ENCODE measurements around the gene NTN5.
"Not testable (repeated sequence)": the region's sequence is repeated elsewhere in the genome, so short reads cannot be mapped to it uniquely, and the experiment has no call there.

The NTN5 gene

DNA sequence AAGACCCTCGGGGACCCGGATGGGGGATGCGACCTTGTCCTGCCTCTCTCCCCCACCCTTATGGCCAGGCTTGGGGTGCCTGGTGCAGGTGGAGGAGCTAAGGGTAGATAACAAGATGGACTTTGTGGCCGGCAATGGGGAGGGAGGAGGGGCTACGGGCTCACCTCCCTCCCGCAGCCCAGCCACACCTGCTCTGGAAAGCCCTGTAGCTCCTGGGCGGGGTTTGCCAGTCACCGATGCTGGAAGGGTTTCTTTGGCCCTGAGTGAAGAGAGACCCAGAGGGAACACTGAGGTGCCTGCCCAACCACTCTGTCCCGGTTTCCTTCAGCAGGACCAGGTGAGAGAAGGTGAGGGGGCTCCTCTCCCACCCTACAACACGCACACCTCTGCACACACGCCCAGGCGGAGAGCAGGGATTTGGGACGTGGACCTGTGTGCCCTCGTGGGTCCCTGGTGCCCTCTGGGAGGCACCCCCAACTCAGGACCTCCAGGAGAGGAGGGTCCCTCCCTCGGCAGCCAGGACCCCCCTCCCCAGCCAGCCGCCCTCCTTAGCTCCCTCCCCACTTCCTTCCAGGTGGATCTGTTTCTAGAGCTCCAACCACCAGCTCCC lies 23.0 kb upstream of the NTN5 start, which contains the start of gene FUT2:
Gene FUT2, plus strand, starts transcription at position 229 of the 610 bp plus-strand sequence. CDS start 6,986 bp downstream, outside the sequence.
- DNase-seq = no peak

DNA sequence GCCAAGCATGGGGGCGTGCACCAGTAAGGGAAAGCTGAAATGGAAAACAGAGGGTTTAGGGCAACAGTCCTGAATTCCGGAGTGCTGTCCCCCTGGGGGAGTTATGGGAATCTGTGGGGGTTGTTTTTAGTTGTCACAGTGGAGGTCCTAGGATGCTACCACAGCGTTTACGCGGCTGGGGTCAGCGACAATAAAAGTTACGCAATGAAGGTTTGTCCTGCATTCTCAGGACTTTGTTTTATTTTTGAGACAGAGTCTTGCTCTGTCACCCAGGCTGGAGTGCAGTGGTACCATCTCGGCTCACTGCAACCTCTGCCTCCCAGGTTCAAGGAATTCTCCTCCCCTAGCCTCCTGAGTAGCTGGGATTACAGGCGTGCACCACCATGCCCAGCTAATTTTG lies 20.8 kb upstream of the NTN5 start:
- DNase-seq = not testable (repeated sequence)

DNA sequence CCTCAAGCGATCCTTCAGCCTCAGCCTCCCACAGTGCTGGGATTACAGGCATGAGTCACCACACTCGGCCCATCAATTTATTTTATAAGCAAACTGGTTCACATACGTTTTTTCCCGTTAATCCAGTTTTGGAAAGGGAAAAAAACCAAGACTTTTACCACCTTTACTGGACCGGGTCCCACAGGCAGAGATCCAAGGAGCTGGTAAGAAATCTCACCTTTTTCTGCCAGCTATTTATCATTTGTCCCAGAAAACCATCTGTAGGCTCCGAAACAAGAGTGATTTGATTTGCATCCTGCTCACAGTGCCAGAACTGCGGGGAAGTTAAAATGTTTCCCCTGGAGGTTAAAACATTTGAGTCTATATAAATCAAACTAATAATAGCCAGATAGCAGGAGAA lies 16.6 kb upstream of the NTN5 start:
- no peak for DNase-seq

DNA sequence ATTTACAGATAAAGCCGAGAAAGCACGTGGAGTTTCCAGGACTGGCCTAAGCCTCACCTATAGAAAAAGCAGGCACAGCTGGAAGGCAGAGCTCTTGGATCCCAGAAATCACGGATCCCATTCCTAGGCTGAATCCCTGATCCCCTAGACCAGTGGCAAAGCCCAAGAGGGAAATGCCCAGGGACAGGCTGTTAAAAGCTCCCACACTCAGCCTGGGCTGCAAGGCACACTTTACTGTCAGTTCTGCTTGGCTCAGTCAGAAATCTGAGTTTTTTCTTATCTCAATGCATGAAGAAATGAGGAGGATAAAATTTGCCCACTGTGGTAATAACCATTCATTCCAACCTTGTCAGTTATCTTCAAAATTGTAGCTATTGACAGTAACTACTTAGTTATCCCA lies 15.0 kb upstream of the NTN5 start:
- no peak for DNase-seq

DNA sequence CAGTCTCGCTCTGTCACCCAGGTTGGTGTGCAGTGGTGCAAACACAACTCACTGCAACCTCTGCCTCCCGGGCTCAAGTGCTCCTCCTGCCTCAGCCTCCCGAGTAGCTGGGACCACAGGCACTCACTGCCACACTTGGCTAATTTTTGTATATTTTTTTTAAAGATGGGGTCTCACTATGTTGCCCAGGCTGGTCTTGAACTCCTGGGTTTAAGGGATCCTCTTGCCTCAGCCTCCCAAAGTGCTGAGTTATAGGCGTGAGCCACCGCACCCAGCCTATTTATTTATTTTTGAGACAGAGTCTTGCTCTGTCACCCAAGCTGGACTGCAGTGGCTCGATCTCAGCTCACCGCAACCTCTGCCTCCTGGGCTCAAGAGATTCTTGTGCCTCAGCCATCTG lies 13.8 kb upstream of the NTN5 start:
- DNase-seq = not testable (repeated sequence)

DNA sequence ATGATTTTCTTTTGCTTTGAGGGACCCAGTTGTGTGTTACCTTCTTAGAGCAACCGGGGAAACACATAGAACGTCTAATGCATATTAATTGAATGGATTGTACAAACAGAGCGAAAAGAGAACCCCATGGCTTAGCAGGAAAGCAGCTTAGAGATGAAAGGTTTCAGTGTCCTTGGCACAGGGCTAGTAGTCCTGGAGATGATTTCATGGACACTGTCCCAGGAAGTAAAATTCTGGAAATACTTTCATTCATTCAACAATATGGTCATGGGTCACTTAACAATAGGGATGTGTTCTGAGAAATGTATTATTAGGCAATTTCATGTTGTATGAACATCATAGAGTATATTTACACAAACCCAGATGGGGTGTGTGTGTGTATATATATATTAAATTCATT lies 13.3 kb upstream of the NTN5 start:
- no peak for DNase-seq

GRCh38 chr19:48685583-48685982 lies 12.8 kb upstream of the NTN5 start:
- no peak for DNase-seq

DNA sequence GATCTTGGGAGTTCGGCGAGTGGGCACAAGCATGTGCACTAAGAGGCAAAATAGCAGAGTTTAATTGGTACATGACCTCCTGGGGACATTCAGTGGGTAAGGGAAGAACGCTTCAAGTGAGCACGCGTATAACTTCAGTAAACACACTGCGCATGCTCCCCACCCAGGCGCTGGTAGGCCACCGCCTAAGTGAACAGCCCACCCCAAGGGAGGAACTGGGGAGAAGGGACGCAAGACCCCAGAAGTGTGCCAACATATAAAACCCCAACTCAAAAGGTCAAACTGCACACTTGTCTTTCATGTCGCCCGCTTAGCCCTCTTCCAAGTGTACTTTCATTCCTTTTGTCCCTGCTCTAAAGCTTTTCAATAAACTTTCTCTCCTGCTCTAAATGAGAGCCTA lies 10.5 kb upstream of the NTN5 start:
- no peak for DNase-seq

GRCh38 chr19:48681127-48681470 lies 8.3 kb upstream of the NTN5 start:
- no peak for DNase-seq

GRCh38 chr19:48680436-48681126 lies 7.8 kb upstream of the NTN5 start:
- no peak for DNase-seq

- not testable (repeated sequence) for DNase-seq
Observed at GRCh38 chr19:48680006-48680405, 7.2 kb upstream of the NTN5 start.

- DNase-seq = no peak
Observed at GRCh38 chr19:48678201-48678600, 5.4 kb upstream of the NTN5 start.

DNA sequence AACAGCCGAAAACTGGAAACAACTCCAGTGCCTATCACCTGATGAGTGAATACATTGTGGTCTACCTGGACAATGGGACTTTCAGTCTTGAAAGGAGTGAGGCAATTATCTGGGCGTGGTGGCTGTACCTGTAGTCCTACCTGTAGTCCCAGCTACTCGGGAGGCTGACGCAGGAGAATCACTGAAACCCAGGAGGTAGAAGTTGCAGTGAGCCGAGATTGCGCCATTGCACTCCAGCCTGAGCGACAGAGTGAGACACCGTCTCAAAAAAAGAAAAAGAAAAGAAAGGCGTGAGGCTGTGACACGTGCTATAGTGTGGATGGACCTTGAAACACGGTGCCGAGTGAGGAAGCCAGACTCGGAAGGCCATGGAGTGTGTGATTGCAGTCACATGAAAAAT lies 4.1 kb upstream of the NTN5 start:
- no peak for DNase-seq

- DNase-seq = no peak
Observed at GRCh38 chr19:48676487-48676886, 3.7 kb upstream of the NTN5 start.

DNA sequence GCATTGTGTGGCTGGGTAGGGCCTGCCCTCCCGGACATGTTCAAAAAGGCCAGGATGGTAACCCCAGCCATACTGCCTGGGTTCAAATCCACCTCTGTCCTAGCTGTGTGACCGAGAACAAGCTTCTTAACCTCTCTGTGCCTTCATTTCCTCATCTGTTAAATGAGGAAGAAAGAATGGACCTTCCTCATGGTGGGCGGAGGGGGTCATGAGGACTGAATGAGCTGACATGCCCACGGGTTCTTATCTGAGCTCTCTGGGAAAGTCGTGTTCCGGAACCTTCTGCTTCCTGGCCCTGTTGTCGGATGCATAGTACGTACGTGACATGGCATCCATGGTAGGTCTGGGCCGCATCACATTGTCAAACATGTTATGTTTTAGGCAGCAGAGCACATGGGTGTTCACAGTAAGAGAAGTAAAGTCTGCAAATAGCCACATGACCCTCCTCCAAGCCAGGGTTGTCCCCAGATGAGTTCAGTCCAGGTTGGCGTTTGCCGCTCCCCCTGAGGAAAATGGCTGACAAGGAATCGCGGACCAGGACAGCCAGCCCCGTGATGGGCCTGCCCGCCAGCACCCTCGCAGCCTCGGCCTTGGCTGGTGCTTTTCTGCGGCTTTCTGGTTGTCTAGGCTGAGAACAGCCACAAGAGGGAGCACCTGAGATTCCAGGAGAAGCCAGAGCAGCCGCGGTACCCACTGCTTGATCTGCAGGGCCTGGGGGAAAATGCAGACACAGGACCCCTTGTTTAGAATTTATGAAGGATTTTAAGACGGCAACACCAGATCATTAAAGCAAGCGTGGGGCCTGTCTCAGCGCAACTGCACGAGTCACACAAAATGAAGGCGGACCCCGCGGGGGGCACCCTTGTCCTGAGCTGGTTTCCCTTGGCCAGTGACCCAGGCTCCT lies 2.4 kb upstream of the NTN5 start:
- peak; percentile 69 for DNase-seq

DNA sequence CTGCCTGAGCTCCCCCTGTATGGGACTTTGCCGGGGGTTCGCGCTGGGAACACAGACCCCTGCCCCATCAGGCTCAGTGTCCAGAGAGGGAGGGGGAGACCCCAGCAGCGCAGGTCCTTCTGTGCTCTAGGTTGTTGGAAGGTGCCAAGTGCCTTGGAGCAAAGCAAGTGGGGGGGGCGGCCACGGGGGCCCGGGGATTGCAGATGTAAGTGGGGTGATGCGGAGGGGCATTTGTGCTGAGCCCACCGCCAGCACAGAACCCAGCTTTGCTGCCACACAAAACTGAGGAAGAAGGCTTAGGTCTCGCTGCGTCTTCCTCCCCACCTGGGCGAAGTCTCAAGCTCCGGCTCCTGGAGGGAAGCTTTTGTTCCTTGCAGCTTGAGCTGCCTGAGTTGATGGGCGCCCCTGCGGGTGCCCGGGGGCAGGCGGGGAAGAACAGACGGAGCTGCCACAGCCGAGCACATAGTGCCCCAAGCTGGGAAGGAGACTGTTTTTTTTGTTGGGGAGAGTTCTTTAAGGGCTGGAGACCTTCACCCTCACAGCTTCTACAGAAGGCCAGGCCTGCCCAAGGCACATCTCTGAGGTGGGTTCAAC lies 1.5 kb upstream of the NTN5 start:
- no peak for DNase-seq

GRCh38 chr19:48673436-48674100 lies 751 bp upstream of the NTN5 start:
- no peak for DNase-seq

DNA sequence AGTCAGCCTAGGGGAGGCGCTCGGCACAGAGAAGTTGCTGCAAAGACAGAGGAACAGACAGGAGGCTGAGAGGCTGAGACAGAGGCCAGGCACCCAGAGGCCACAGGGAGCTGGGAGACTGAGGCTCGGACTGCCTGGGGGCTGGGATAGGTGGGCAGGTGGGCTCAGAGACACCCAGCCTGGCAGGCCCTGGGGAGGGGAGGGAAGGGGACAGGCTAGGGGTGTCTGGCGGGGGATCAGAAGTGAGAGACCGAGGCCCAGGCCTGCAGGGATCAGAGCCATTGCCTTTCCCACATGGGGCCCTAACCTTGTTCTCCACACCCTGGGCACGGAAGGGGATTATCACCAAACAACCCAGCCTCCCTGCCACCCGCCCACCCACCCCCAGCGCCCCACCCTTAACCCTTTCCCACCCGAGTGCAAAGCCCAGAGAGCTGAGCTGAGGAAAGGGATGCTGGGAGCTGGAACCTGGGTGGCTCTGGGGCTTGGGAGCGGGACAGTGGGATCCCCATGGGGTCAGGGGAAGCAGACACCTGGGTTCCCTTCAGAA lies 1.3 kb downstream of the NTN5 start:
- DNase-seq = no peak

- no peak for DNase-seq
Observed at GRCh38 chr19:48670699-48671445, 1.9 kb downstream of the NTN5 start.

- no peak for DNase-seq
Observed at GRCh38 chr19:48669903-48670668, 2.7 kb downstream of the NTN5 start.

DNA sequence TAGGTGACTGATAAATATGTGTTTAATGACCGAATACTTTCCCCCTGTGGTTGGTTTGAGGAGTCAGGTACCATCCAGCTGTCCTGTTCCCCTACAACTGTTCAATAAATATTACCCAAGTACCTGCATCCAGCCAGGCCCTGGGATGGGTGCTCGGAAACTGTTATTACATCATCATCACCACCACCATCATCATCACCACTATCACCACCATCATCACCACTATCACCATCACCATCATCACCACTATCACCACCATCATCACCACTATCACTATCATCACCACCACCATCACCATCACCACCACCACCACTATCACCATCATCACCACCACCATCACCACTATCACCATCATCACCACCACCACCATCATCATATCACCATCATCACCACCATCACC lies 4.1 kb downstream of the NTN5 start:
- DNase-seq = no peak
